HuH-7.5 (cell line): ENCODE data around the gene CYP4F2.
"Not testable (repeated sequence)": the region's sequence is repeated elsewhere in the genome, so short reads cannot be mapped to it uniquely, and the experiment has no call there.

ENCODE experiments used
- DNase-seq: peaks from one replicate; pipeline ENCODE4 v3.0.0; 2011; ENCODE audit warnings: low spot score

Gene CYP4F2

GRCh38 chr19:15899561-15899960 is 1.7 kb upstream of the CYP4F2 start:
- not testable (repeated sequence) for DNase-seq

- no peak for DNase-seq
Measured at GRCh38 chr19:15897026-15897737, 692 bp downstream of the CYP4F2 start.

- DNase-seq, result no peak
Measured at GRCh38 chr19:15895876-15896430, 1.9 kb downstream of the CYP4F2 start.

GRCh38 chr19:15894359-15894758 is 3.5 kb downstream of the CYP4F2 start:
- no peak for DNase-seq

- no peak for DNase-seq
Measured at GRCh38 chr19:15893477-15893876, 4.4 kb downstream of the CYP4F2 start.

GRCh38 chr19:15892012-15892411 is 5.9 kb downstream of the CYP4F2 start:
- DNase-seq, result no peak

- DNase-seq, result no peak
Measured at GRCh38 chr19:15891434-15891833, 6.4 kb downstream of the CYP4F2 start.

- DNase-seq, result not testable (repeated sequence)
Measured at GRCh38 chr19:15889339-15889738, 8.5 kb downstream of the CYP4F2 start.

GRCh38 chr19:15885919-15886318 is 12.0 kb downstream of the CYP4F2 start:
- no peak for DNase-seq

- no peak for DNase-seq
Measured at GRCh38 chr19:15885167-15885566, 12.7 kb downstream of the CYP4F2 start.

- DNase-seq, result not testable (repeated sequence)
Measured at GRCh38 chr19:15883329-15883728, 14.5 kb downstream of the CYP4F2 start.

- DNase-seq, result no peak
Measured at GRCh38 chr19:15874821-15875474, 22.9 kb downstream of the CYP4F2 start.

- DNase-seq, result not testable (repeated sequence)
Measured at GRCh38 chr19:15873771-15874170, 24.1 kb downstream of the CYP4F2 start.

GRCh38 chr19:15871570-15871969 is 26.3 kb downstream of the CYP4F2 start:
- DNase-seq, result no peak

GRCh38 chr19:15869873-15870272 is 28.0 kb downstream of the CYP4F2 start:
- no peak for DNase-seq

- DNase-seq, result peak; percentile 80
Measured at GRCh38 chr19:15869109-15869555, 28.7 kb downstream of the CYP4F2 start.

- no peak for DNase-seq
Measured at GRCh38 chr19:15866636-15867035, 31.2 kb downstream of the CYP4F2 start.

- no peak for DNase-seq
Measured at GRCh38 chr19:15864824-15865223, 33.0 kb downstream of the CYP4F2 start.

GRCh38 chr19:15863272-15863671 is 34.6 kb downstream of the CYP4F2 start:
- DNase-seq, result no peak

- no peak for DNase-seq
Measured at GRCh38 chr19:15862444-15862843, 35.4 kb downstream of the CYP4F2 start.

GRCh38 chr19:15860522-15860921 is 37.4 kb downstream of the CYP4F2 start:
- no peak for DNase-seq

- DNase-seq, result no peak
Measured at GRCh38 chr19:15859187-15859586, 38.7 kb downstream of the CYP4F2 start.

GRCh38 chr19:15850385-15850784 is 47.5 kb downstream of the CYP4F2 start:
- DNase-seq, result no peak
